WTC11 (cell line): ENCODE results near the gene OR1J1.

Source experiments
- ATF1 ChIP-seq: sonication (generic); formaldehyde crosslinking; IDR thresholded peaks from 2 replicates; pipeline ENCODE4 v1.8.1; 2023; ENCODE audit warnings: mild to moderate bottlenecking, moderate library complexity, missing genetic modification reagents
- ATF6 ChIP-seq: sonication (generic); formaldehyde crosslinking; IDR thresholded peaks from 2 replicates; pipeline ENCODE4 v1.8.1; 2023; ENCODE audit warnings: mild to moderate bottlenecking, missing genetic modification reagents
- CBFB ChIP-seq: sonication (generic); formaldehyde crosslinking; IDR thresholded peaks from 2 replicates; pipeline ENCODE4 v1.8.1; 2022; ENCODE audit warnings: mild to moderate bottlenecking, low read depth, missing genetic modification reagents
- CREB1 ChIP-seq: sonication (generic); formaldehyde crosslinking; IDR thresholded peaks from 2 replicates; pipeline ENCODE4 v1.8.0; 2023; ENCODE audit warnings: mild to moderate bottlenecking, missing genetic modification reagents
- CTCF ChIP-seq: fragments of 200-600 bp; IDR thresholded peaks from 2 replicates; pipeline ENCODE4 v1.8.0; 2022; ENCODE audit warnings: antibody characterized with exemption
- E2F1 ChIP-seq: sonication (generic); formaldehyde crosslinking; IDR thresholded peaks from 2 replicates; pipeline ENCODE4 v1.8.0; 2022; ENCODE audit warnings: mild to moderate bottlenecking, missing genetic modification reagents
- ELF4 ChIP-seq: sonication (generic); formaldehyde crosslinking; IDR thresholded peaks from 2 replicates; pipeline ENCODE4 v1.8.1; 2022; ENCODE audit warnings: low read depth, mild to moderate bottlenecking, moderate library complexity, missing genetic modification reagents
- EMX1 ChIP-seq: fragments of 250-450 bp; sonication (Bioruptor Pico); IDR thresholded peaks from 2 replicates; pipeline ENCODE4 v1.8.0; 2021; ENCODE audit warnings: mild to moderate bottlenecking
- GTF2I ChIP-seq: fragments of 250-450 bp; sonication (Bioruptor Pico); conservative IDR thresholded peaks from 2 replicates; pipeline ENCODE4 v1.4.0; 2021; ENCODE audit warnings: mild to moderate bottlenecking
- NFE2L1 ChIP-seq: sonication (generic); formaldehyde crosslinking; IDR thresholded peaks from 2 replicates; pipeline ENCODE4 v1.8.1; 2023; ENCODE audit warnings: missing genetic modification reagents
- PREB ChIP-seq: sonication (generic); formaldehyde crosslinking; IDR thresholded peaks from 2 replicates; pipeline ENCODE4 v1.8.1; 2022; ENCODE audit warnings: mild to moderate bottlenecking, missing genetic modification reagents, moderate library complexity, borderline replicate concordance
- PRRX2 ChIP-seq: fragments of 250-450 bp; sonication (Bioruptor Pico); IDR thresholded peaks from 2 replicates; pipeline ENCODE4 v1.8.0; 2021; ENCODE audit warnings: mild to moderate bottlenecking
- SP1 ChIP-seq: sonication (generic); formaldehyde crosslinking; conservative IDR thresholded peaks from 2 replicates; pipeline ENCODE4 v1.8.1; 2022; ENCODE audit warnings: missing genetic modification reagents
- TP53 ChIP-seq: sonication (generic); formaldehyde crosslinking; IDR thresholded peaks from 2 replicates; pipeline ENCODE4 v1.8.1; 2023; ENCODE audit warnings: mild to moderate bottlenecking, missing genetic modification reagents

GRCh38 chr9:122506964-122507363 is 29.2 kb upstream of the OR1J1 start:
- TF ChIP-seq E2F1, result no peak
- TF ChIP-seq ATF6 (CRISPR knock-in tag), result no peak
- TF ChIP-seq CTCF, result no peak
- no peak for TF ChIP-seq TP53 (CRISPR knock-in tag)
- no peak for TF ChIP-seq EMX1 (CRISPR knock-in tag)
- no peak for TF ChIP-seq GTF2I (CRISPR knock-in tag)
- TF ChIP-seq CREB1 (CRISPR knock-in tag), result no peak
- TF ChIP-seq ATF1, result no peak
- no peak for TF ChIP-seq SP1 (CRISPR knock-in tag)
- no peak for TF ChIP-seq PRRX2
- no peak for TF ChIP-seq ELF4
- TF ChIP-seq PREB (CRISPR knock-in tag), result no peak
- no peak for TF ChIP-seq NFE2L1 (CRISPR knock-in tag)
- no peak for TF ChIP-seq CBFB (CRISPR knock-in tag)
